GM21619 (cell line): ENCODE data around the gene MAD1L1.
"Not testable (repeated sequence)": the region's sequence is repeated elsewhere in the genome, so short reads cannot be mapped to it uniquely, and the experiment has no call there.

Experiments
- ATAC-seq: cut with Tn5 transposase; IDR thresholded peaks from one replicate; pipeline ENCODE4 v1.9.1; 2021; ENCODE audit not compliant: unreplicated experiment

The MAD1L1 gene

GRCh38 chr7:2008101-2008935, 224.4 kb downstream of the MAD1L1 start:
- no peak for ATAC-seq

- ATAC-seq = no peak
These were observed 225.2 kb downstream of the MAD1L1 start for GRCh38 chr7:2007551-2007950.

- ATAC-seq = no peak
These were observed 225.8 kb downstream of the MAD1L1 start for GRCh38 chr7:2006921-2007381.

GRCh38 chr7:2006231-2006771, 226.4 kb downstream of the MAD1L1 start:
- no peak for ATAC-seq

GRCh38 chr7:2005786-2006185, 227.0 kb downstream of the MAD1L1 start:
- ATAC-seq = no peak

GRCh38 chr7:2004841-2005725, 227.7 kb downstream of the MAD1L1 start:
- no peak for ATAC-seq

GRCh38 chr7:2003931-2004812, 228.6 kb downstream of the MAD1L1 start:
- ATAC-seq = no peak

GRCh38 chr7:2003451-2003930, 229.3 kb downstream of the MAD1L1 start:
- ATAC-seq = no peak

- ATAC-seq = no peak
These were observed 229.9 kb downstream of the MAD1L1 start for GRCh38 chr7:2002561-2003450.

GRCh38 chr7:2001601-2002442, 230.9 kb downstream of the MAD1L1 start:
- ATAC-seq = no peak

- no peak for ATAC-seq
These were observed 231.9 kb downstream of the MAD1L1 start for GRCh38 chr7:2000746-2001321.

- ATAC-seq = no peak
These were observed 232.5 kb downstream of the MAD1L1 start for GRCh38 chr7:2000153-2000687.

- no peak for ATAC-seq
These were observed 233.3 kb downstream of the MAD1L1 start for GRCh38 chr7:1999278-1999984.

GRCh38 chr7:1998146-1998545, 234.6 kb downstream of the MAD1L1 start:
- no peak for ATAC-seq

GRCh38 chr7:1997537-1998076, 235.1 kb downstream of the MAD1L1 start:
- no peak for ATAC-seq

- ATAC-seq = no peak
These were observed 235.9 kb downstream of the MAD1L1 start for GRCh38 chr7:1996816-1997215.

- ATAC-seq = not testable (repeated sequence)
These were observed 236.8 kb downstream of the MAD1L1 start for GRCh38 chr7:1995911-1996420.
